CD4-positive, CD25-positive, alpha-beta regulatory T cell (primary cell): Measurements from ENCODE around the gene EFNB3. TPM values are rescaled to one million over a fixed set of nuclear protein-coding genes. Genes with fewer than 3 reads are reported as not detected.

Experiments used
- ATAC-seq, 2 donors: fragments of 150-1000 bp; cut with Tn5 transposase; one replicate each; pipeline ENCODE4 v1.10.0; 2021; ENCODE audit warnings: low read depth in 2 of 2, moderate number of reproducible peaks in 2 of 2, moderate library complexity in 1 of 2
- DNase-seq, 3 donors: peaks; one replicate each; pipeline versions ENCODE4 v3.0.0 to v3.0.0-alpha.2; 2012 to 2022; ENCODE audit warnings: mixed read lengths in 1 of 3
- H3K27ac ChIP-seq: one replicate; pipeline ENCODE4 v1.7.0; 2013; ENCODE audit warnings: mild to moderate bottlenecking, low read length; ENCODE audit not compliant: insufficient read depth, poor library complexity, severe bottlenecking
- H3K27me3 ChIP-seq: one replicate; pipeline ENCODE4 v1.7.0; 2013; ENCODE audit warnings: low read length; ENCODE audit not compliant: control insufficient read depth, insufficient read depth
- H3K36me3 ChIP-seq: one replicate; pipeline ENCODE4 v1.7.0; 2013; ENCODE audit warnings: mild to moderate bottlenecking, low read length, moderate library complexity; ENCODE audit not compliant: control insufficient read depth, insufficient read depth
- H3K4me1 ChIP-seq: 2 replicates; pipeline ENCODE4 v1.7.0; 2013; ENCODE audit warnings: mild to moderate bottlenecking, low read length; ENCODE audit not compliant: insufficient read depth, control insufficient read depth, poor library complexity, severe bottlenecking
- H3K4me3 ChIP-seq: one replicate; pipeline ENCODE4 v1.7.0; 2013; ENCODE audit warnings: low read depth, mild to moderate bottlenecking, low read length, moderate library complexity
- H3K9me3 ChIP-seq, 2 experiments: 1 replicate in 1 of 2; 2 replicates in 1 of 2; pipeline ENCODE4 v1.7.0; 2013; ENCODE audit warnings: low read length in 2 of 2, mild to moderate bottlenecking in 1 of 2, moderate library complexity in 1 of 2; ENCODE audit not compliant: control insufficient read depth in 2 of 2
- H3K27ac Mint-ChIP-seq, 3 donors: one replicate each; pipeline ENCODE4 v1.8.0; 2020 to 2022; ENCODE audit warnings: mild to moderate bottlenecking in 3 of 3, mixed read lengths in 3 of 3, moderate library complexity in 2 of 3
- H3K27me3 Mint-ChIP-seq: one replicate; pipeline ENCODE4 v1.8.0; 2022; ENCODE audit warnings: mild to moderate bottlenecking, mixed read lengths
- H3K36me3 Mint-ChIP-seq: one replicate; pipeline ENCODE4 v1.8.0; 2020; ENCODE audit warnings: mixed read lengths
- H3K4me1 Mint-ChIP-seq, 4 donors: one replicate each; pipeline ENCODE4 v1.8.0; 2020 to 2022; ENCODE audit warnings: mixed read lengths in 4 of 4, mild to moderate bottlenecking in 1 of 4
- H3K4me3 Mint-ChIP-seq, 4 donors: one replicate each; pipeline ENCODE4 v1.8.0; 2020 to 2022; ENCODE audit warnings: mild to moderate bottlenecking in 4 of 4, mixed read lengths in 4 of 4, moderate library complexity in 3 of 4
- H3K9me3 Mint-ChIP-seq, 7 donors: one replicate each; pipeline ENCODE4 v1.8.0; 2020 to 2022; ENCODE audit warnings: mixed read lengths in 7 of 7, mild to moderate bottlenecking in 3 of 7, moderate library complexity in 2 of 7
- polyA plus RNA-seq, 4 donors: library from polyadenylated mRNA; unstranded; fragments of 300-500 nt; fragmentation: Illumina TruSeq; gene quantifications; one replicate each; pipeline ENCODE4 v1.2.3, GENCODE V29; 2021
- total RNA-seq: library from RNA; stranded (reverse); gene quantifications from one replicate; pipeline ENCODE4 v1.2.3, GENCODE V29; 2022

EFNB3 gene
- total and polyA plus RNA-seq, 5 donors from 2014 or later: not detected

GRCh38 chr17:7676533-7676932 is 28.5 kb upstream of the EFNB3 start:
- no peak for ATAC-seq
- Histone ChIP-seq H3K27me3 (no peaks in the 10 kb centered on the region), H3K4me1 (no peaks in the 10 kb centered on the region), H3K27ac (no peak overlapping the region), H3K9me3 (peaks cover 6 to 8% of the 10 kb centered on the region in 2 experiments), H3K36me3 (peaks cover 39% of the 10 kb centered on the region), H3K4me3 (no peak overlapping the region)
- DNase-seq: no peak
- Mint-ChIP-seq H3K36me3 (peaks cover 30% of the 10 kb centered on the region), H3K4me1 (peaks cover 0 to 23% (median 6%) of the 10 kb centered on the region in 4 donors), H3K9me3 (peaks cover 0 to 8% (median 0%) of the 10 kb centered on the region in 7 donors), H3K27me3 (no peaks in the 10 kb centered on the region), H3K27ac (no peak overlapping the region), H3K4me3 (no peak overlapping the region)

- ATAC-seq (no peak), DNase-seq (no peak)
- peaks cover 0 to 26% (median 8%) of the 10 kb centered on the region in 4 donors for H3K4me1 Mint-ChIP-seq
- peak overlapping the region in 1 of 3 donors; percentile 80 for H3K27ac Mint-ChIP-seq
- Histone ChIP-seq H3K27me3 (no peaks in the 10 kb centered on the region), H3K9me3 (peaks cover 6 to 8% of the 10 kb centered on the region in 2 experiments), H3K36me3 (peaks cover 34% of the 10 kb centered on the region), H3K4me3 (no peak overlapping the region), H3K4me1 (no peaks in the 10 kb centered on the region), H3K27ac (no peak overlapping the region)
- H3K9me3 Mint-ChIP-seq: peaks cover 0 to 8% (median 0%) of the 10 kb centered on the region in 7 donors
- no peaks in the 10 kb centered on the region for H3K27me3 Mint-ChIP-seq
- H3K4me3 Mint-ChIP-seq: peak overlapping the region in 1 of 4 donors; percentile 38
- peaks cover 29% of the 10 kb centered on the region for H3K36me3 Mint-ChIP-seq
These were observed 27.5 kb upstream of the EFNB3 start for GRCh38 chr17:7677388-7678067.

- Histone ChIP-seq H3K27me3 (no peaks in the 10 kb centered on the region), H3K9me3 (no peaks in the 10 kb centered on the region), H3K27ac (peak overlapping the region; percentile 96), H3K36me3 (no peaks in the 10 kb centered on the region), H3K4me1 (peaks cover 35% of the 10 kb centered on the region), H3K4me3 (peak overlapping the region; percentile 98)
- ATAC-seq (no peak), DNase-seq (peak in 1 of 3 donors; percentile 17)
- Mint-ChIP-seq H3K36me3 (peaks cover 7% of the 10 kb centered on the region), H3K27me3 (peaks cover 7% of the 10 kb centered on the region), H3K4me1 (peaks cover 9 to 62% (median 32%) of the 10 kb centered on the region in 4 donors), H3K9me3 (no peaks in the 10 kb centered on the region), H3K27ac (peak overlapping the region; percentile 99 to 100 (median 99)), H3K4me3 (peak overlapping the region; percentile 96 to 99 (median 97))
These were observed 20.0 kb upstream of the EFNB3 start for GRCh38 chr17:7684851-7685532.

GRCh38 chr17:7685533-7686221 is 19.3 kb upstream of the EFNB3 start:
- peak overlapping the region; percentile 98 for H3K4me3 ChIP-seq
- H3K9me3 Mint-ChIP-seq: no peaks in the 10 kb centered on the region
- peaks cover 9 to 62% (median 33%) of the 10 kb centered on the region in 4 donors for H3K4me1 Mint-ChIP-seq
- H3K27ac Mint-ChIP-seq: peak overlapping the region; percentile 99 to 100 (median 99)
- H3K9me3 ChIP-seq: no peaks in the 10 kb centered on the region
- no peaks in the 10 kb centered on the region for H3K36me3 ChIP-seq
- no peaks in the 10 kb centered on the region for H3K27me3 ChIP-seq
- H3K4me1 ChIP-seq: peaks cover 35% of the 10 kb centered on the region
- ATAC-seq: peak; percentile 64 to 65
- H3K36me3 Mint-ChIP-seq: peaks cover 7% of the 10 kb centered on the region
- DNase-seq: peak; percentile 86 to 96 (median 94)
- H3K4me3 Mint-ChIP-seq: peak overlapping the region; percentile 96 to 99 (median 97)
- H3K27me3 Mint-ChIP-seq: peaks cover 7% of the 10 kb centered on the region
- H3K27ac ChIP-seq: peak overlapping the region; percentile 96

GRCh38 chr17:7686222-7687071 is 18.6 kb upstream of the EFNB3 start:
- Histone ChIP-seq H3K27me3 (no peaks in the 10 kb centered on the region), H3K9me3 (no peaks in the 10 kb centered on the region), H3K27ac (peak overlapping the region; percentile 96), H3K36me3 (no peaks in the 10 kb centered on the region), H3K4me1 (peaks cover 35% of the 10 kb centered on the region), H3K4me3 (peak overlapping the region; percentile 98)
- Mint-ChIP-seq H3K27me3 (peaks cover 7% of the 10 kb centered on the region), H3K27ac (peak overlapping the region; percentile 99 to 100 (median 99)), H3K4me1 (peaks cover 9 to 62% (median 33%) of the 10 kb centered on the region in 4 donors), H3K4me3 (peak overlapping the region; percentile 96 to 99 (median 97)), H3K9me3 (no peaks in the 10 kb centered on the region), H3K36me3 (peaks cover 7% of the 10 kb centered on the region)
- ATAC-seq (peak; percentile 44 to 45), DNase-seq (peak; percentile 72 to 94 (median 94))

GRCh38 chr17:7687072-7687907 is 17.7 kb upstream of the EFNB3 start, which contains the start of gene TP53:
Gene TP53, minus strand, starts transcription at chr17:7687490. Its CDS starts 10,896 bp downstream, at chr17:7676594.
- H3K4me1 Mint-ChIP-seq: peaks cover 9 to 61% (median 33%) of the 10 kb centered on the region in 4 donors
- DNase-seq (peak; percentile 86 to 96 (median 90)), ATAC-seq (peak; percentile 48 to 54)
- no peaks in the 10 kb centered on the region for H3K36me3 ChIP-seq
- H3K27ac ChIP-seq: peak within 1 kb of the TSS; percentile 96
- H3K36me3 Mint-ChIP-seq: peaks cover 7% of the 10 kb centered on the region
- H3K27ac Mint-ChIP-seq: peak within 1 kb of the TSS; percentile 99 to 100 (median 99)
- peak within 1 kb of the TSS; percentile 98 for H3K4me3 ChIP-seq
- H3K4me3 Mint-ChIP-seq: peak within 1 kb of the TSS; percentile 96 to 99 (median 97)
- H3K9me3 ChIP-seq: no peaks in the 10 kb centered on the region
- peaks cover 7% of the 10 kb centered on the region for H3K27me3 Mint-ChIP-seq
- peaks cover 35% of the 10 kb centered on the region for H3K4me1 ChIP-seq
- H3K9me3 Mint-ChIP-seq: no peaks in the 10 kb centered on the region
- H3K27me3 ChIP-seq: no peaks in the 10 kb centered on the region
